Esophagus squamous epithelium (tissue), 5 donors: Measurements from ENCODE around the gene HOXA13. TPM values are rescaled to one million over a fixed set of nuclear protein-coding genes. Genes with fewer than 3 reads are reported as not detected.

Source experiments
- DNase-seq: peaks from one replicate; lab custom pipeline; 2025; lab: John Stamatoyannopoulos, UW
- H3K27ac ChIP-seq, 4 donors: fragments of 200-600 bp; sonication (generic); one replicate each; pipeline ENCODE4 v1.5.1; 2016 to 2019; ENCODE audit warnings: mild to moderate bottlenecking in 1 of 4
- H3K27me3 ChIP-seq, 4 donors: fragments of 200-600 bp; sonication (generic); 1 replicate in 3 of 4; 2 replicates in 1 of 4; pipeline versions ENCODE4 v1.5.1 to v1.6.0; 2017 to 2021; ENCODE audit warnings: antibody characterized with exemption in 1 of 4
- H3K36me3 ChIP-seq, 3 donors: fragments of 200-600 bp; sonication (generic); one replicate each; pipeline ENCODE4 v1.5.1; 2016 to 2019
- H3K4me1 ChIP-seq, 3 donors: fragments of 200-600 bp; sonication (generic); one replicate each; pipeline ENCODE4 v1.5.1; 2017 to 2019
- H3K4me3 ChIP-seq, 4 donors: fragments of 200-600 bp; sonication (generic); 1 replicate in 3 of 4; 2 replicates in 1 of 4; pipeline ENCODE4 v1.5.1; 2016 to 2019; ENCODE audit warnings: mild to moderate bottlenecking in 2 of 4, moderate library complexity in 1 of 4
- H3K9me3 ChIP-seq, 3 donors: fragments of 200-600 bp; sonication (generic); one replicate each; pipeline ENCODE4 v1.5.1; 2016 to 2019
- CTCF ChIP-seq, 6 experiments: fragments of 450-650 bp in 4 of 6; fragments of 200-600 bp in 2 of 6; sonication (generic) in 2 of 6; IDR thresholded peaks; one replicate each; pipeline ENCODE4 v1.5.1; 2016 to 2019; ENCODE audit warnings: antibody characterized with exemption in 6 of 6, mild to moderate bottlenecking in 4 of 6, moderate library complexity in 4 of 6
- POLR2A ChIP-seq, 4 donors: fragments of 450-650 bp; IDR thresholded peaks; one replicate each; pipeline ENCODE4 v1.6.1; 2017; ENCODE audit warnings: antibody characterized with exemption in 4 of 4, mild to moderate bottlenecking in 4 of 4, moderate library complexity in 3 of 4
- WGBS, 2 donors: methylation state at CpG; one replicate each; pipeline ENCODE4 v1.1.5; 2018; 5-methylcytosine and 5-hydroxymethylcytosine counted together
- intact Hi-C: fragments of 100-400 bp; cut with DNase I; formaldehyde crosslinking; loops from one replicate; pipeline ENCODE4 v1.15.0; 2022
- total RNA-seq, 4 donors: library from RNA; depleted of rRNA; stranded (reverse); fragments of >200 nt; gene quantifications; one replicate each; pipeline ENCODE4 v1.1.0, GENCODE V29; 2016
- donor health status: DM: yes; HTN: yes; CAD: no.

Gene HOXA13
- total RNA-seq, 4 donors from 2014 or later = not detected

- 36 to 55% methylated on average over 10 to 15 of the region's 30 CpGs for WGBS, 2 donors
- no peaks in the 10 kb centered on the region for H3K36me3 ChIP-seq
- peaks cover 24 to 71% (median 41%) of the 10 kb centered on the region in 3 donors for H3K4me1 ChIP-seq
- no peak for DNase-seq
- peak overlapping the region in 1 of 4 donors; percentile 61 for H3K4me3 ChIP-seq
- intact Hi-C loops = loop anchor here (10.0 kb wide), 1 partner anchor 1307 kb away; no protein-coding TSS in a partner anchor
- H3K27ac ChIP-seq = no peak overlapping the region
- peaks cover 28 to 99% (median 69%) of the 10 kb centered on the region in 4 donors for H3K27me3 ChIP-seq
- TF ChIP-seq POLR2A (IDR thresholded peaks at IDR 0.05) (no peak), CTCF (IDR thresholded peaks at IDR 0.05) (no peak)
- no peaks in the 10 kb centered on the region for H3K9me3 ChIP-seq
These were observed 38.0 kb downstream of the HOXA13 start for GRCh38 chr7:27161721-27162560.

- 2 to 7% methylated on average over 7 to 8 of the region's 27 CpGs for WGBS, 2 donors
- no peaks in the 10 kb centered on the region for H3K9me3 ChIP-seq
- TF ChIP-seq CTCF (IDR thresholded peaks at IDR 0.05) (peak in 1 of 6 experiments; percentile 22), POLR2A (IDR thresholded peaks at IDR 0.05) (no peak)
- no peaks in the 10 kb centered on the region for H3K36me3 ChIP-seq
- peak overlapping the region in 1 of 4 donors; percentile 44 for H3K27ac ChIP-seq
- H3K27me3 ChIP-seq = peaks cover 26 to 99% (median 66%) of the 10 kb centered on the region in 4 donors
- peak overlapping the region; percentile 43 to 71 (median 56) for H3K4me3 ChIP-seq
- intact Hi-C loops = loop anchor here (10.0 kb wide), 1 partner anchor 1306 kb away; no protein-coding TSS in a partner anchor
- no peak for DNase-seq
- peaks cover 25 to 71% (median 45%) of the 10 kb centered on the region in 3 donors for H3K4me1 ChIP-seq
These were observed 38.6 kb downstream of the HOXA13 start for GRCh38 chr7:27161214-27161720.

- intact Hi-C loops = loop anchor here (10.0 kb wide), 1 partner anchor 1306 kb away; no protein-coding TSS in a partner anchor
- 10 to 13% methylated on average over 2 to 14 of the region's 54 CpGs for WGBS, 2 donors
- TF ChIP-seq CTCF (IDR thresholded peaks at IDR 0.05) = peak; percentile 99 to 100 (median 99)
- TF ChIP-seq POLR2A (IDR thresholded peaks at IDR 0.05) = no peak
- peak; percentile 62 for DNase-seq
- Histone ChIP-seq H3K9me3 (no peaks in the 10 kb centered on the region), H3K27me3 (peaks cover 23 to 99% (median 65%) of the 10 kb centered on the region in 4 donors), H3K36me3 (no peaks in the 10 kb centered on the region), H3K27ac (peak overlapping the region in 2 of 4 donors; percentile 44 to 47), H3K4me3 (peak overlapping the region; percentile 43 to 71 (median 56)), H3K4me1 (peaks cover 30 to 71% (median 42%) of the 10 kb centered on the region in 3 donors)
These were observed 39.2 kb downstream of the HOXA13 start for GRCh38 chr7:27160546-27161213.

- H3K36me3 ChIP-seq = no peaks in the 10 kb centered on the region
- peaks cover 17 to 99% (median 65%) of the 10 kb centered on the region in 4 donors for H3K27me3 ChIP-seq
- no peaks in the 10 kb centered on the region for H3K9me3 ChIP-seq
- H3K27ac ChIP-seq = peak overlapping the region in 1 of 4 donors; percentile 44
- no peak for TF ChIP-seq CTCF (IDR thresholded peaks at IDR 0.05)
- no peak for TF ChIP-seq POLR2A (IDR thresholded peaks at IDR 0.05)
- DNase-seq = no peak
- intact Hi-C loops = loop anchor here (10.0 kb wide), 1 partner anchor 1305 kb away; no protein-coding TSS in a partner anchor
- H3K4me3 ChIP-seq = peak overlapping the region; percentile 43 to 71 (median 56)
- H3K4me1 ChIP-seq = peaks cover 35 to 71% (median 38%) of the 10 kb centered on the region in 3 donors
- 45 to 53% methylated on average over 17 to 20 of the region's 23 CpGs for WGBS, 2 donors
These were observed 39.7 kb downstream of the HOXA13 start for GRCh38 chr7:27160145-27160545.
